Measurements from ENCODE around the gene USP3. TPM values are rescaled to one million over a fixed set of nuclear protein-coding genes. Genes with fewer than 3 reads are reported as not detected.

USP3 gene
- total RNA-seq, 2 donors from 2014 or later: 48.8 to 50.1 TPM

- H3K9me3 ChIP-seq: no peaks in the 10 kb centered on the region
- H3K36me3 ChIP-seq (replicated peaks in 1 of 2; ENCODE audit: insufficient read depth in 1 of 2, low read depth in 2 of 2): no peaks in the 10 kb centered on the region
- H3K4me1 ChIP-seq: peaks cover 31% of the 10 kb centered on the region
- no peak for ATAC-seq
- no peak overlapping the region for H3K27ac ChIP-seq
- no peak overlapping the region for H3K4me3 ChIP-seq
- DNase-seq: no peak
- 86 to 93% methylated on average over 2 of the region's 2 CpGs for WGBS, 2 donors
- TF ChIP-seq POLR2A (IDR thresholded peaks at IDR 0.05): no peak
- H3K27me3 ChIP-seq: no peaks in the 10 kb centered on the region
- intact Hi-C loops (cut with DNase I): no loop called here
These were observed 34.4 kb upstream of the USP3 start for GRCh38 chr15:63469984-63470383.

DNA sequence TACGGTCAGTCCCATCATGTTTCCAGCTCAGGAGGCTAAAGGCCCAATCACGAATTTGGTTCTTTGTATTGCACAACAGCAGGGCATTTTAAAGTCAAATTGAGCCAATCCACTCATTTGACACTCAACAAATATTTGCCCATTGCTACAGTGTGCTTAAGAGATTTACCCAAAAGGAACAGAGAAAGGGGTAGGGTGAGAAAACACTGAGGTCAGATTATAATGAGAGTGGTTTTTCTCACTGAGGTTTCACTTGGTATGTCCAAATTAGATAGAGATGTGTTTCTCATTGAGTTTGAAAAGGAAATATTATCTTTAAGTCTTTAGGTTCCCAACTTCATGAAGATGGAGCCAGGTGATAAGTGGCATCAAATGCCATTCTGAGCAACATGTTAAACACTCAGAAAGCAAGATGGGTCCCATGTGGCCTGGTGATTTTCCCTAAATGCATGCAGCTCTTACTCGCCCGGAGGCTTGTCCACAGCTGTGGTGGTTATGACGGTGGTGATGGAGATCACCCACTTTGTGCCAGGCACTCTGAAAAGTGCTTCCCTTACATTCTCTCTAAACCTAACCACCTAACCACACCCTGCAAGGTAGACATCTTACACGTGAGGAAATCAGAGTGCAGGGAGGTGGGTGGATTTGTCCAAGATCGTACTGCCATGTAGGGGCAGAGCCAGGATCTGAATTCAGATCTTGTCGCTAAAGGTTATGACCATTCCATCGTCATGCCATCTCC, 31.2 kb upstream of the USP3 start:
- 71 to 78% methylated on average over 9 of the region's 9 CpGs for WGBS, 2 donors
- no peaks in the 10 kb centered on the region for H3K27me3 ChIP-seq
- ATAC-seq: peak; percentile 64
- H3K9me3 ChIP-seq: no peaks in the 10 kb centered on the region
- no peak for DNase-seq
- H3K4me3 ChIP-seq: no peak overlapping the region
- H3K27ac ChIP-seq: peak overlapping the region in 2 of 4 donors; percentile 16 to 71
- intact Hi-C loops (cut with DNase I): no loop called here
- TF ChIP-seq POLR2A (IDR thresholded peaks at IDR 0.05) (no peak), CTCF (IDR thresholded peaks at IDR 0.05) (no peak)
- H3K4me1 ChIP-seq: peaks cover 25% of the 10 kb centered on the region
- no peaks in the 10 kb centered on the region for H3K36me3 ChIP-seq (replicated peaks in 1 of 2; ENCODE audit: insufficient read depth in 1 of 2, low read depth in 2 of 2)

GRCh38 chr15:63473749-63473998, 30.7 kb upstream of the USP3 start:
- 100% methylated on average over 1 of the region's 1 CpG for WGBS, 2 donors
- Histone ChIP-seq H3K27me3 (no peaks in the 10 kb centered on the region), H3K27ac (peak overlapping the region in 3 of 4 donors; percentile 47 to 71 (median 49)), H3K4me3 (no peak overlapping the region), H3K4me1 (peaks cover 25% of the 10 kb centered on the region), H3K9me3 (no peaks in the 10 kb centered on the region), H3K36me3 (replicated peaks in 1 of 2; ENCODE audit: insufficient read depth in 1 of 2, low read depth in 2 of 2) (no peaks in the 10 kb centered on the region)
- intact Hi-C loops (cut with DNase I): no loop called here
- no peak for TF ChIP-seq POLR2A (IDR thresholded peaks at IDR 0.05)
- no peak for TF ChIP-seq CTCF (IDR thresholded peaks at IDR 0.05)
- no peak for ATAC-seq
- DNase-seq: no peak

- no peaks in the 10 kb centered on the region for H3K36me3 ChIP-seq (replicated peaks in 1 of 2; ENCODE audit: insufficient read depth in 1 of 2, low read depth in 2 of 2)
- intact Hi-C loops (cut with DNase I): no loop called here
- H3K27ac ChIP-seq: peak overlapping the region in 3 of 4 donors; percentile 47 to 71 (median 49)
- no peaks in the 10 kb centered on the region for H3K9me3 ChIP-seq
- DNase-seq (peak; percentile 25 to 64 (median 47)), ATAC-seq (peak; percentile 71)
- TF ChIP-seq CTCF (IDR thresholded peaks at IDR 0.05) (no peak), POLR2A (IDR thresholded peaks at IDR 0.05) (peak in 1 of 3 donors; percentile 16)
- H3K27me3 ChIP-seq: no peaks in the 10 kb centered on the region
- peaks cover 25% of the 10 kb centered on the region for H3K4me1 ChIP-seq
- 65 to 67% methylated on average over 4 of the region's 4 CpGs for WGBS, 2 donors
- no peak overlapping the region for H3K4me3 ChIP-seq
These were observed 30.2 kb upstream of the USP3 start for GRCh38 chr15:63473999-63474809.

DNA sequence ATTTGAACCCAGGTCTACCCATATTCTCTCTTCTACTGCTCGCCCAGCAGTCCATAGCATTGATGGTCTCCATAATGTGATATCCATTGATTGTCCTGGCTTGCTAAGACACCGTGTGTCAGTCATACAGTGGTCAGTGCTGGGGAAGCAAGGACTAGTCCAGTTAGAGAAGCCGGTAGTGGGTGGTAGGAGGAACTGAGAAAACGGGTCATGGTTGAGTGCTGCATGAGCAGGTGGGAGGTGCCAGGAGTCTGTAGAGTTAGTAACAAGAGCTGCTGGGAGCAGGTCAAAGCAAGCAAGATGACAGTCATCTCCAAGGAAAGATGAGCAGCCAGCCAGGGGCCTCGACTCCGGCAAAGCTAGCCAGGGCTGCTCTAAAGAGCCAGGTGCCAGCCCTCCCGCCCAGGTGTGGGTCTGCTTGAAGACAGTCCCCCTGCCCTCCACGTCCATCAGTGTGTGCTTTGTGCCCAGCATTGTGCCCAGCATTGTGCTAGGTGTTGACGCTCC, 29.5 kb upstream of the USP3 start:
- intact Hi-C loops (cut with DNase I): loop anchor here (5.0 kb wide), 1 partner anchor 122 kb away; the partner anchor contains the start of gene FBXL22
- TF ChIP-seq POLR2A (IDR thresholded peaks at IDR 0.05): no peak
- no peak for TF ChIP-seq CTCF (IDR thresholded peaks at IDR 0.05)
- Histone ChIP-seq H3K4me3 (no peak overlapping the region), H3K36me3 (replicated peaks in 1 of 2; ENCODE audit: insufficient read depth in 1 of 2, low read depth in 2 of 2) (no peaks in the 10 kb centered on the region), H3K9me3 (no peaks in the 10 kb centered on the region), H3K27me3 (no peaks in the 10 kb centered on the region), H3K27ac (peak overlapping the region in 3 of 4 donors; percentile 47 to 71 (median 49)), H3K4me1 (peaks cover 25% of the 10 kb centered on the region)
- ATAC-seq (peak; percentile 17), DNase-seq (peak; percentile 18 to 50 (median 42))
- WGBS, 2 donors: 45 to 66% methylated on average over 9 of the region's 9 CpGs

Data from body of pancreas (tissue), 4 donors.